ENCODE measurements around the gene E2F2.

E2F2 gene

GRCh38 chr1:23466423-23466989, 64.5 kb downstream of the E2F2 start:
- no peak for DNase-seq (ENCODE audit: low read depth in 1 of 2, low spot score in 1 of 2)

GRCh38 chr1:23463286-23463685, 67.7 kb downstream of the E2F2 start:
- DNase-seq (ENCODE audit: low read depth in 1 of 2, low spot score in 1 of 2) = no peak

GRCh38 chr1:23462766-23463165, 68.3 kb downstream of the E2F2 start:
- DNase-seq (ENCODE audit: low read depth in 1 of 2, low spot score in 1 of 2) = no peak

- no peak for DNase-seq (ENCODE audit: low read depth in 1 of 2, low spot score in 1 of 2)
Observed at GRCh38 chr1:23461050-23461449, 70.0 kb downstream of the E2F2 start.

- DNase-seq (ENCODE audit: low read depth in 1 of 2, low spot score in 1 of 2) = no peak
Observed at GRCh38 chr1:23460519-23460918, 70.5 kb downstream of the E2F2 start.

GRCh38 chr1:23459338-23459757, 71.7 kb downstream of the E2F2 start:
- no peak for DNase-seq (ENCODE audit: low read depth in 1 of 2, low spot score in 1 of 2)
